GM18868 (cell line): Measurements from ENCODE around the gene SRSF8.
"Not testable (repeated sequence)": the region's sequence is repeated elsewhere in the genome, so short reads cannot be mapped to it uniquely, and the experiment has no call there.

ENCODE experiments used
- ATAC-seq: cut with Tn5 transposase; IDR thresholded peaks from one replicate; pipeline ENCODE4 v1.9.1; 2021; ENCODE audit warnings: mild to moderate bottlenecking, moderate library complexity; ENCODE audit not compliant: unreplicated experiment

Gene SRSF8, protein sequence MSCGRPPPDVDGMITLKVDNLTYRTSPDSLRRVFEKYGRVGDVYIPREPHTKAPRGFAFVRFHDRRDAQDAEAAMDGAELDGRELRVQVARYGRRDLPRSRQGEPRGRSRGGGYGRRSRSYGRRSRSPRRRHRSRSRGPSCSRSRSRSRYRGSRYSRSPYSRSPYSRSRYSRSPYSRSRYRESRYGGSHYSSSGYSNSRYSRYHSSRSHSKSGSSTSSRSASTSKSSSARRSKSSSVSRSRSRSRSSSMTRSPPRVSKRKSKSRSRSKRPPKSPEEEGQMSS

DNA sequence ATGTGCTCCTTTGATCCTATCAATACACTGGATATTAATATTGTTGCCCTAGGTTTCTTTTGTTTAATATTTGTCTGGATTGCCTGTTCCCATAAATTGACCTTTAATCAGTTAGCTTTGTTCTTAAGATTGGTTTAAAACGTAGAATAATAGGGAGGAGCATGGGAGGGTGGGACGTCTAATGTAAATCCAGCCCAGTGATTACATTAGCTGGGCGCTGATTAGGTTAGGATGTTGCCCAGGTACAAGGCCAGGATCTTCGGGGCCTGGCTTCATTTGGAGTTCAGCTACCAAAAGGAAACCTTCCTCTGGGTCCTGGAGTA lies at the start of gene SRSF8:
Gene SRSF8, plus strand, starts transcription at position 204 of the 323 bp plus-strand sequence. CDS start 308 bp downstream, outside the sequence.
- ATAC-seq = peak; percentile 45

DNA sequence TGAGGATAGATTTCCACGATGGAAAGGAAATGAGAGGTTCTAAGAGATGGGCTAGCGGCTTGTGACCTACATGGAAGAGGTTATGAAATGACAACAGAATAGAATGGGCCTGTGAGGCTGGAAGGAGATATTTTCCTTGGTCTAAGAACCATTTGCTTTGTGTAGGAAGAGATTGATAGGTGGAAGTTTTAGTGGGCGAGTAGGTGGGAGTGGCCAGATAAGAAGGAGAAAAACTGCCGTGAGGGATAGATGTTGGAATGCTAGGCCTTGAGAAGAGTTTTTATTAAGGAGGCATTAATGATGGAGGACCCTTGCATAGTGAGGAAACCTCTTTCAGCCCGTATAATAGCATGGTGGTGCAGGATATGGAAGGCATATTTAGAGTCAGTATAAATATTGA lies 45.3 kb upstream of the SRSF8 start:
- not testable (repeated sequence) for ATAC-seq

DNA sequence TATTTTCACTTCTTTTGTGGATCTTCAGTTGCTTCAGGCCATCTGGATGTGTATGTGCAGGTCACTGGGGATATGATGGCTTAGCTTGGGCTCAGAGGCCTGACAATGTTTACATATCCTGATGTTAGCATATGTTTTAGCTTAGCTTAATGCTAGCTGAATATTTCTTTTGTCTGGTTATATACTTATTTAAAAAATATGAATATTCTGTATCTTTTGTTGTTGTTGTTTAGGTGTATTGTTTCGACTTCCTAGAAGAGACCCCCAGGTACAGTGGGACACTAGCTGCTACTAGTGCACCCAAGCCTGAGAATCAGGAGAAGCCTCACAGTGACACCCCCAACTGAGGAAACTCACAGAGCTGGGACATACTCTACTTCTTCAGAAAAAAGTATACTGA lies 41.8 kb upstream of the SRSF8 start, which contains the start of gene KDM4E:
Gene KDM4E, plus strand, starts transcription at position 301 of the 400 bp plus-strand sequence. CDS start 300 bp downstream, outside the sequence.
- no peak for ATAC-seq

DNA sequence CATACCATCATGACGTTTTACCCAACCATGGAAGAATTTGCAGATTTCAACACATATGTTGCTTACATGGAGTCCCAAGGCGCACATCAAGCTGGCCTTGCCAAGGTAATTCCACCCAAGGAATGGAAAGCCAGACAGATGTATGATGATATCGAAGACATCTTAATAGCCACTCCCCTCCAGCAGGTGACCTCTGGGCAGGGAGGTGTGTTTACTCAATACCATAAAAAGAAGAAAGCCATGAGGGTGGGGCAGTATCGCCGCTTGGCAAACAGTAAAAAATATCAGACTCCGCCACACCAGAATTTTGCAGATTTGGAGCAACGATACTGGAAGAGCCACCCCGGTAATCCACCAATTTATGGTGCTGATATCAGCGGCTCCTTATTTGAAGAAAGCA lies 41.1 kb upstream of the SRSF8 start:
- ATAC-seq = not testable (repeated sequence)

DNA sequence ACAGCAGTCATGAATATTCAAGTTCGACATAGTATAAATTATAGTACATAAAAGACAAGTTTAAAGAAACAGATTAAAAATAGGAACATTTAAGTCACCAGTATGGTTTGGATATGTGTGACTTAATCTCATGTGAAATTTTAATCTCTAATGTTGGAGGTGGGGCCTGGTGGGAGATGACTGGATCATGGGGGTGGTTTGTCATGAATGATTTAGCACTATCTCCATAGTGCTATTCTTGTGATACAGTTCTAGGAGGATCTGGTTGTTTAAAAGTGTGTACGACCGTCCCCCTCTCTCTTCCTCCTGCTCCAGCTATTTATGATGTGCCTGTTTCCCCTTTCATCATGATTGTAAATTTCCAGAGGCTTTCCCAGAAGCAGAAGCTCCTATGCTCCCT lies 38.4 kb upstream of the SRSF8 start:
- no peak for ATAC-seq

DNA sequence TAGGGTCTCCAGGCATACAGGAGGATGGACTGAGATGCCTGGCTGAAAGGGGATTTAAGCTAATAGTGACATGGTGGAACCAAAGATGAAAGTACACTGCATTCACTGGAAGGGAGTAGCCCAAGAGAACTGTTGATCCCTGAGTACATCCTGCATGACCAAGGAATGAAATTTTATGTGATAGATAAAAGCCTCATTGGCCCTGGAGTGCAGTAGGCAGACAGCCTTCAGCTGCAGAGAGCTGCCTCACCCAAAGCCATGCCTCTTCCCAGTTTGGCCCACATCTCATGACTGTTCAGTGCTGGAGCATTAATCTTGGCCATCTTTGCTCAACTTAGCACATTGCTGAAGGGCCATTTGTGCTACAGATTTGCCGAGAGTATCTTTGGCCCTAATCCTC lies 33.7 kb upstream of the SRSF8 start:
- ATAC-seq = no peak

DNA sequence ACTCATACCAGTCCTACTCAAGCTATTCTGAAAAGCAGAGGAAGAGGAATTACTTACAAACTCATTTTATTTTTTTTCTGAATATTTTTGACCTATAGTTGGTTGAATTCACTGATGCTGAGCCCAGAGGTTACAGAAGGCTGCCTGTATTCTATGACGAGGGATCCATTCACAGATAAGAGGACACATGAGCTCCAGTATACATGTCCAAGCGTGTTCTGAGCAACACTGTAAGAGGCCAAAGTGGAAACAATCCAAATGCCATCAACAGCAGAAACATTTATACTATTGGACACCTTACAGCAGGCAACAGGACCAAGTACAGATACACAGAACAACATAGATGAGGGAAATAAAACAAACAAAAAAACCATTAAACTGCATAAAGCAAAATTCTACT lies 31.4 kb upstream of the SRSF8 start:
- no peak for ATAC-seq

DNA sequence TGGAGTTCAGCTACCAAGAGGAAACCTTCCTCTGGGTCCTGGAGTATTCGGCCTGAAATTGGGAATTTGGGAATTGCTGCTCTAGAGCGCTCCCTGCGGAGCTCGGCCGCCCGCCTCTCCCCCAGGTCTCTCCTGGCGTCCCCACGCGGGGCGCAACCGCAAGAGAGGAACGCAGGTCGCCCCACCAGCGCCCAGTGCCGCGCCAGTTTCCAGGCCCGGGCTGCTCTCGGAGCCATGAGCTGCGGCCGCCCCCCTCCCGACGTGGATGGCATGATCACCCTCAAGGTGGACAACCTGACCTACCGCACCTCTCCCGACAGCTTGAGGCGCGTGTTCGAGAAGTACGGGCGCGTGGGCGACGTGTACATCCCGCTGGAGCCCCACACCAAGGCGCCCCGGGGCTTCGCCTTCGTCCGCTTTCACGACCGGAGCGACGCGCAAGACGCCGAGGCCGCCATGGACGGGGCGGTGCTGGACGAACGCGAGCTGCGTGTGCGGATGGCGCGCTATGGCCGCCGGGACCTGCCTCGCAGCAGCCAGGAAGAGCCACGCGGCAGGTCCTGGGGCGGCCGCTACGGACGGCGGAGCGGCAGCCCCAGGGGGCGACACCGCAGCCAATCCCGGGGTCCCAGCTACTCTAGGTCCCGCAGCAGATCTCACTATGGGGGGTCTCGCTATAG lies 29.2 kb upstream of the SRSF8 start:
- not testable (repeated sequence) for ATAC-seq

DNA sequence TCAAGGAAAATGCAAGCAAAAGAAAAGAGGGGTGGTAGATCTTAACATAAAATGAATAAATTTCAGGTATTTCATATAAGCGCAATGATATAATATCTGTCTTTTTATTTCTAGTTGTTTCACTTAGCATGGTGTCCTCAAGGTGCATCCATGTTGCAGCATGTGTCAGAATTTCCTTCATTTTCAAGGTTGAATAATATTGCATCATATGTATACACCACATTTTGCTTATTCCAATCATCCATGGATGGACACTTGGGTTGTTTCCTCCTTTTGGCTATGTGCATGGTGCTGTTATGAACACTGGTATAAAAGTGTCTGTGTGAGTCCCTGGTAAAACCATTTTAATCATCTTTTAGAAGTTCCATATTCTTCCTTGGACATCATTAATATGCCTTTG lies 24.5 kb upstream of the SRSF8 start:
- ATAC-seq = no peak

DNA sequence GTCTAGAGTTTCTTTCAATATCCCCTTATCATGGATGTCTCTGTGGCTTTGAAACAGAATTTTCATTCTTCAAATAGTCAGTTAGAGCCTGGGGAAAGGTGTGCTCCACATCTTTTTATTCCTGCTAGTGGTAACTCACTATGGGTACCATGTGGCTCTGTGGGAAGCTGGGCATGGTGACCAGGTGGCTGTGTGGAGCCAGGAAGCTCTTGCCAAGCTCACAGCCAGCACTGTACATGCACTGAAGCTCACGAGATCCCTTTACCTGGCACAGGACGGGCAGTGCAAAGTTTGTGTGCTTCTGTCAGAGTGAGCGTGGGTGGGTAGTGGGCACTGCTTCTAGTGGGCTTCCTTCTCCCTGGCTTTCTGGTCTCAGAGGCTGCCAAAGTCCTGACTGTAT lies 23.8 kb upstream of the SRSF8 start:
- ATAC-seq = no peak

DNA sequence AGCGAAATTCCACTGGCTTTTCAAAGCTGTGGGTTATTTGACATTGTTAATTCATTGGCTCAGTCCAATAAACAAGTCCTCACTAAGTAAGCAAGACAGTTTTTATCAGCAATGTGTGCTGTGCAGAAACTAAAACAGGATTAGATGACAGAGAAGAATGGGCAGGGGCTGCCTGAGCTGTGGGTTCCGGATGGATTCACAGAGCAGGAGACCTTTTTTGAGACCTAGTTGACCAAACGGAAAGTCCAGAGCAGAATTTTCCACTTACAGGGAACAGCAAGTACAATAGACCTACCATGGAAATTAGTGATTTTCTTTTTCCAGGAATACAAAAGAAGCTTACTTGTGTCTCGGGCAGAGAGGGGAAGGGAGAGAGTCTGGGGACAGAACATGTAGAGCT lies 22.7 kb upstream of the SRSF8 start:
- ATAC-seq = no peak

DNA sequence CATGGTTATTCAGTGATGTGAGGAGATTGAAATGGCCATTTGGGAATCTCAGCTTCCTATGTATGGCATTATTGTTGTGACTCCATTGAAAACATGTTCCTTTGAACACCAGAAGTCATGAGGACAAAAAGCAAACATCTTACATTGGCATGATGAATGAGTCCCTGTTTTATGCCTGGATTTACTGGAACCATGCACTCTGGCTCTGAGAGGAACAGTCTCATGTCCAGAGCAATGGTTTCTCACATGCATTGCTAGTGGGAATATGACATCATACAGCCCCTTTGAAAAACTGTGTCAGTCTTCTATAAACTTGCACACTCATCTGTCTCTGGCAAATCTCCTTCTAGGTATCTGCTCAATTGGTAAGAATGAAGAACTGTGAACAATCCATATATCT lies 20.9 kb upstream of the SRSF8 start:
- no peak for ATAC-seq

DNA sequence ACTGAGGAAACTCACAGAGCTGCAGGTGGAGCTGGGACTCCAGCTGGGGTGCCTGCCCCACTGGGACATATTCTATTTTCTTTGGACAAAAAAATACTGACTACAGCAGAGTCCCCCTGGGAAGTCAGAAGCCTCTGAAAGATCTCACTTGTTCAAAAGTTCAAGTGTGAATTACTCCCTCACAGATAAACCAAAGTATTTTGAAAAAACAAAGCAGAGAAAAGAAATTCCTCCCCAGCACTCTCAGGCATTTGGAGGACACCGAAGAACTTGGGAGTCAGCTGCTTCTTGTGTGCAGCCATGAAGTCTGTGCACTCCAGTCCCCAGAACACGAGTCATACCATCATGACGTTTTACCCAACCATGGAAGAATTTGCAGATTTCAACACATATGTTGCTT lies 17.6 kb upstream of the SRSF8 start, which contains the start of gene KDM4F:
Gene KDM4F, plus strand, starts transcription at position 301 of the 400 bp plus-strand sequence.
- ATAC-seq = not testable (repeated sequence)

DNA sequence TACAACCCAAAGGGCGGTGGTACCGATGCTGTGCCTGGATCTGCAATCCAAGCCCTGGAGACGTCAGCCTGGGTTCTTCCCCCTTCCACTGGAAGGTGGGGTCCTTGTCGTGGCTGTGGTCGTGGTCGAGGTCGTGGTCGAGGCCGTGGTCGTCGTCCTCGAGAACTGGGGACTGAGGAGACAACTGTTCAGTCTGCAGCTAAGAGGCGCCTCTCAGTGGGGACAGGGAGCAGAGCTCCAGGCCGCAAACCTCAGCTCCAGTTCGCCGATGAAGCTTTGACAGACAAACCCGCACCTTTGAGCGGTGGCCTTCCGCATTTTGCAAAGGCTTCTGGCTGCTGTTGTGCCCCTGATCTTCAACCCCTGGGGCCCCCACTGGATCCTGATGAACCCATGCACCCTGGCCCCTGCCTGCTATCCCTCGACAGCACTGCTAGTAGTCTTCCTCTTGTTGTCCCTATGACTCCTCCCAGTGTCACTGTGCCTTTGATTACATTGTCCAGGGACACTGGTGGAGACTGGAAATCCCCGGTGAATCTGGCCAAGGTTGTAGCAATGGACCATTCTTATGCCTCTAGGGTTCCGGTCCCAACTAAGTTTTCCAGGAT lies 16.0 kb upstream of the SRSF8 start:
- no peak for ATAC-seq

DNA sequence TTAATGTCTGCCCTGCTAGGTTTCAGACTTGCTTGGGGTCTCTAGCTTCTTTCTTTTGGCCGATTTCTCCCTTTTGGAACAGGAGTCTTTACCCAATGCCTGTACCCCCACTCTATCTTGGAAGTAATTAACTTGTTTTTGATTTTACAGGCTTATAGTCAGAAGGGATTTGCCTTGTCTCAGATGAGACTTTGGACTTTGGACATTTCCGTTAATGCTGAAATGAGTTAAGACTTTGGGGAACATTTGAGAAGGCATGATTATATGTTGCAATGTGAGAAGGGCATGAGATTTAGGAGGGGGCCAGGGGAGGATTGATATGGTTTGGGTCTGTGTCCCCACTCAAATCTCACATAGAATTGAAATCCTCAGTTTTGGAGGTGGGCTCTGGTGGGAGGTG lies 12.4 kb upstream of the SRSF8 start:
- no peak for ATAC-seq

DNA sequence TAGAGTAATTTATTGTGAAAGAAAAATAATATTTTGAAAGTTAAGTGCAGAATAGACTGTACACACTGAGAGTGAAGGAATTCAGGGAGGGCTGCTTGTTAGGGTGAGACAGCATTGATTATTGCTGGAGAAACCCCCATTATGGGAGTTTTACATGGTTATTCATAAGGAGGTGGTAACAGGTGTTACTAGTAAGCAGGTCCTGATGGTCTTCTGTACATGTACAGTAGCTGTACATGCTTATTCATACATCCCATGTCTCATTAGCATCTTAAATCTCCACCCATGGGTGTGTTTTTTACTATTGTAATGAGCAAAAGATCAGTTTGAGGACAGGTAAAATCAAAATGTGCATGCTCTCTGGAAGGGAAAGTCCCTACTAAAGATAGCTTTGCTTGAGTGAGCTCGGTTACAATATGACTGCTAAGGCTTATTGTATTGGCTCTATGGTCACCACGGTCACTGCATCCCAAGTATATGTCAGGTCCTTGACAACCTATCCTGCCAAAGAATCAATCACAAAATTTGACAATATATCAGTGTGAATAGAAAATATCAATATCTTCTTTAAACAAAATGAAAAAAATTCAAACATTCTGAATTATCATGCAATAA lies 11.3 kb upstream of the SRSF8 start:
- peak; percentile 99 for ATAC-seq

DNA sequence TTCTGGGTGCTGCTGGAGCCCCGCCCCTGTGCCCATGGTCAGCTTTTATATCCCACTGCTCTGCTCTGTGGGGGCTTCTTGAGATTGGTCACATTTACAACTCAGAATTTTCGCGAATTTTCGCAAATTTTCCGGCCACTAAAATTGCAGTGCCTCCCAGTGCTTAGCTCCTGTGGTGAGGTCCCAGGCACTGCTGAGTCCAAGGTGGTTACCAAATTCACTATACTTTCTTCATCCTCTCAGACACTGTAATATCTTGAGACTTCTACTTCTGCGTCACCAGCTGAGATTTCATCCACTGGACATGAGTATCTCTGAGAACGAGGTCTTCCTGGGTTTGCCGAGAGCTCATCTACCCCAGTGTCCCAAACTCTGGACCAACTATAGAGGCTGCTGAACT lies 8.8 kb upstream of the SRSF8 start:
- ATAC-seq = no peak

DNA sequence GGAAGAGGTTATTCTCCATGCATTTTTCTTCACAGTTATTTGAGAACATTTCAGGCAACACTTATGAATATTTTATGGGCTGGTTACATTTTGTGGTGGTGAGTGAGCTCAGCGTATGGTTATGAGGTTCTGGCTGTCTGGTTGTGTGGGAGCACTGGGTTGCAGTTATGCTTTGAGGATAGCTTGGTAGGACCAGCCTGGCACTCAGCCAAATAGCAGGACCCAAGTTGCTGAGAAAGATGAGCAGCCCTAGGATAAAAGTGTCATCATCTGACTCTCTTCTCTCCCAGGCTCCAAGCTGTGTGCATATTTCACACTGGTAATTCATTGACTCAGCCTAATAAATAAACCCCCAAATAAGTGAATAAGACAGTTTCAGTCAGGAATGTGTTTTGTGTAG lies 8.1 kb upstream of the SRSF8 start:
- no peak for ATAC-seq

DNA sequence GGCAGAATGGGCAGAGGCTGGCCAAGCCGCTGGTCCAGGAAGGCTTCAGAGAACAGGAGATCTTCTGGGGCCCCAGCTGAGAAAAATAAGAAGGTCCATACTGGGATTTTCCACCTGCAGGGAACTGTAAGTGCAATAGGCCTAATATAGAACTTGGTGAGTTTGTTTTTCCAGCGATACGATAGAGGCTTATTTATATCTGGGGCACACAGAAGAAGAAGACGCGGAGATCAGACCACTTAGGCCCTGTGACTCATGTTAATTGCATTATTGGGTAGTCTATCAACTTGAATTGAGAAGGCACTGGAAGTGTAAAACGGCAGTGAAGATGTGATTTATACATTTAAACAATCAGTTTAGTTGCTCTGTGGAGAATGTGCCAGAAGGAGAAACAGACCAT lies 7.7 kb upstream of the SRSF8 start:
- ATAC-seq = no peak

DNA sequence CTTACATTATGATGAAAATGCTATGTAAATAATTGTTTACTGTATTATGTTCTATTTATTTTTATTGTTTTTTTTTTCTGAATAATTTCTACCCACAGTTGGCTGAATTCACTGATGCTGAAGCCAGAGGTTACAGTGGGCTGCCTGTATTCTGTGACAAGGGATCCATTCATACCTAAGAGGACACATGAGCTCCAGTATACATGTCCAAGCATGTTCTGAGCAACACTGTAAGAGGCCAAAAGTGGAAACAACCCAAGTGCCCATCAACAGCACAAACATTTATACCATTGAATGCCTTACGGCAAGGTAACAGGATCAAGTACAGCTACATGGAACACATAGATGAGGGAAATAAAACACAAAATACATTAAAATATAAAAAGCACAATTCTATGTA lies 1.4 kb upstream of the SRSF8 start:
- no peak for ATAC-seq

DNA sequence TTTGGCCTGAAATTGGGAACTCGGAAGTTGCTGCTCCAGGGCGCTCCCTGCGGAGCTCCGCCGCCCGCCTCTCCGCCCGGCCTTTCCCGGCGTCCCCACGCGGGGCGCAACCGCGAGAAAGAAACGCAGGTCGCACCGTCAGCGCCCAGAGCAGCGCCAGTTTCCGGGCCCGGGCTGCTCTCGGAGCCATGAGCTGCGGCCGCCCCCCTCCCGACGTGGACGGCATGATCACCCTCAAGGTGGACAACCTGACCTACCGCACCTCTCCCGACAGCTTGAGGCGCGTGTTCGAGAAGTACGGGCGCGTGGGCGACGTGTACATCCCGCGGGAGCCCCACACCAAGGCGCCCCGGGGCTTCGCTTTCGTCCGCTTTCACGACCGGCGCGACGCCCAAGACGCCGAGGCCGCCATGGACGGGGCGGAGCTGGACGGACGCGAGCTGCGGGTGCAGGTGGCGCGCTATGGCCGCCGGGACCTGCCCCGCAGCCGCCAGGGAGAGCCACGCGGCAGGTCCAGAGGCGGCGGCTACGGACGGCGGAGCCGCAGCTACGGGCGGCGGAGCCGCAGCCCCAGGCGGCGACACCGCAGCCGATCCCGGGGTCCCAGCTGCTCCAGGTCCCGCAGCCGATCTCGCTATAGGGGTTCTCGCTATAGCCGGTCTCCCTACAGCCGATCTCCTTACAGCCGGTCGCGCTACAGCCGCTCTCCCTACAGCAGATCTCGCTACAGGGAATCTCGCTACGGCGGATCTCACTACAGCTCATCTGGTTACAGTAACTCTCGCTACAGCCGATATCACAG lies 521 bp downstream of the SRSF8 start:
- ATAC-seq = peak; percentile 62
